GM12864 (cell line): ENCODE data around the gene LIPT2.

ENCODE experiments used
- DNase-seq: peaks from one replicate; pipeline ENCODE4 v3.0.0-alpha.2; 2011; ENCODE audit warnings: low read depth
- H3K4me3 ChIP-seq: 2 replicates; pipeline ENCODE4 v1.5.1; 2011; ENCODE audit warnings: mild to moderate bottlenecking, low read depth, low read length, control low read depth
- TF ChIP-seq, protein P1 (sequence below): IDR thresholded peaks from 2 replicates; pipeline ENCODE4 v1.5.1; 2011; ENCODE audit warnings: low read depth, mild to moderate bottlenecking, moderate library complexity, low read length, control low read depth, inconsistent platforms; ENCODE audit errors: missing control alignments

LIPT2 gene

DNA sequence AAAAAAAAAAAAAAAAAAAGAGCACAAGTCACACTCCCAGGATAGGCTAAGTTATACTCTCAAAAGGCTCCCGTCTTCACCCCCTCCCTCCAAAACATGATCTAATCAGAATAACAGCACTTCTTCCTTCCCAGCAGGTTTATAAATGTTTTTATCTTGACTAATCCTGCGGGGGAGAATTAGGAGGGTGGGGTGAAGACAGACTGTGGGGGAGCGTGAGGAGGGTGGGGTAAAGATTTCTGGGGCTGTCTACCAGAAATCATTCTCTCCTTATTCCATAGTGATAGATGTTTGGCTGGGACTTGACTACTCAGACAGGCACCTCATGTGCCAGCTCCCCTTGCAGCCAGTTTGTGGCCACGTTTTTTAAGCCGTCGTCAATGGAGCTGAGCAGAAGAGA lies 43.2 kb downstream of the LIPT2 start:
- no peak for DNase-seq
- no peak overlapping the region for H3K4me3 ChIP-seq
- TF ChIP-seq, protein P1, sequence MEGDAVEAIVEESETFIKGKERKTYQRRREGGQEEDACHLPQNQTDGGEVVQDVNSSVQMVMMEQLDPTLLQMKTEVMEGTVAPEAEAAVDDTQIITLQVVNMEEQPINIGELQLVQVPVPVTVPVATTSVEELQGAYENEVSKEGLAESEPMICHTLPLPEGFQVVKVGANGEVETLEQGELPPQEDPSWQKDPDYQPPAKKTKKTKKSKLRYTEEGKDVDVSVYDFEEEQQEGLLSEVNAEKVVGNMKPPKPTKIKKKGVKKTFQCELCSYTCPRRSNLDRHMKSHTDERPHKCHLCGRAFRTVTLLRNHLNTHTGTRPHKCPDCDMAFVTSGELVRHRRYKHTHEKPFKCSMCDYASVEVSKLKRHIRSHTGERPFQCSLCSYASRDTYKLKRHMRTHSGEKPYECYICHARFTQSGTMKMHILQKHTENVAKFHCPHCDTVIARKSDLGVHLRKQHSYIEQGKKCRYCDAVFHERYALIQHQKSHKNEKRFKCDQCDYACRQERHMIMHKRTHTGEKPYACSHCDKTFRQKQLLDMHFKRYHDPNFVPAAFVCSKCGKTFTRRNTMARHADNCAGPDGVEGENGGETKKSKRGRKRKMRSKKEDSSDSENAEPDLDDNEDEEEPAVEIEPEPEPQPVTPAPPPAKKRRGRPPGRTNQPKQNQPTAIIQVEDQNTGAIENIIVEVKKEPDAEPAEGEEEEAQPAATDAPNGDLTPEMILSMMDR = no peak

DNA sequence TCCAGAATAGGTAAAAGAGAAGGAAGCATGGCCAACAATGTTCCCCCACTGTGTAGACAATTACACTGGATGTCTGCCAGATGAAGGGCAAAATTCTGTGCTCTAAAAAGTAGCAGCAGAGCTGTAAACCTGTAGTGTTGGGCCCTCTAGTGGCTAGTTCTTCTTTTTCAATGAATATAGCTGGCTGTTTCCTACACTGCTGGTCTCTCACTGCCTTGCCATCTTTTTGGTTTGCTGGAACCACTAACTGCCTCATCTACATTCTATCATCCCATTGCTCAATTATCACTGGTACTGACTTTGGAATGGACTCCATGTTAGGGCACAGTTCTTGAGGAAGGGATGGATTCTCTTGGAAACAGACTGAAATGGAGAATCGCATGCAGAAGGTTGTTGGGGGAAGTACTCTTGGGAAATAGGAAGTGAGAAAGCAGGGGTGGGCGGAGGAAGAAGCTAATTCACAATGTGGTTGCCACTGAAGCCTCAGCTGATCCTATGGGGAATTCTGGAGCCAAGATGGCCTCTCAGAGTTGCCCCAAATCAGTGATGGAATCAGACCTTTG lies 44.1 kb downstream of the LIPT2 start:
- no peak overlapping the region for H3K4me3 ChIP-seq
- TF ChIP-seq, protein P1 = peak; percentile 84
- peak; percentile 36 for DNase-seq

DNA sequence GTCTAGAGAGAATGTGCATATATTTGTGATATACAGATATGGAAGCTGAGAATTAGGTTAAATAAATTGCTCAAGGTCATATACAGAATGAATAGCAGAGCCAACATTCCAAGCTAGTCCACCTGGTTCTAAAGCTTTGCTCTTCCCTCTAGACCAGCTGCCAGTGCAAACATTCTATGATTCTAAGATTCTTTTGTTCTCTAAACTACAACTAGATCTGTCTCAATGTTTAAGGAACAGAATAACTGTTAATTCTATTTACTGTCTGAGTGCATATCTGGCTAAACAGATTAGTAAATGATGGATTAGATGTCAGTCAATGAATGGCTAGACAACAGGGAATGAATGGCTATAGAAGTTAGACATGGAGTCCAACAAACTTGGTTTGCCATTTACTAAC lies 45.8 kb downstream of the LIPT2 start:
- H3K4me3 ChIP-seq = no peak overlapping the region
- TF ChIP-seq, protein P1 = no peak
- no peak for DNase-seq

DNA sequence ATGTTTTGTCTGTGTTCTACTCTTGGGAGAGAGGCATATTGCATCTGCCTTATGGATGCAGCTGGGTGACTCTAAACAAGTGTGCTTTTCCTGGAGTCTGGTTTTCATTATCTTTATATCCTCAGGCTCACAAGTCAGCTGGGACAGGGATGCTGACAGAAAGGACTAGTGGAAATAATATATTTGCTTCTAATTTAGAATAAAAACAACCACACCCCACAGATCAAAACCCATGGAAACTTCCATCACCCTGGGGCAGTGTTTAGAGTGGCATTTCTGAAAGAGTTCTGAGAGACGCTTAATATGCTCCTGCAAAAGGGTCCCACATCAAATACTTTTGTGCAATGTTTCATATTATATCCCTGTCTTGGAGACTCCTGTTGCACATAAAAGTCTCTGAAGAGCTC lies 47.0 kb downstream of the LIPT2 start:
- TF ChIP-seq, protein P1 = no peak
- no peak overlapping the region for H3K4me3 ChIP-seq
- no peak for DNase-seq

DNA sequence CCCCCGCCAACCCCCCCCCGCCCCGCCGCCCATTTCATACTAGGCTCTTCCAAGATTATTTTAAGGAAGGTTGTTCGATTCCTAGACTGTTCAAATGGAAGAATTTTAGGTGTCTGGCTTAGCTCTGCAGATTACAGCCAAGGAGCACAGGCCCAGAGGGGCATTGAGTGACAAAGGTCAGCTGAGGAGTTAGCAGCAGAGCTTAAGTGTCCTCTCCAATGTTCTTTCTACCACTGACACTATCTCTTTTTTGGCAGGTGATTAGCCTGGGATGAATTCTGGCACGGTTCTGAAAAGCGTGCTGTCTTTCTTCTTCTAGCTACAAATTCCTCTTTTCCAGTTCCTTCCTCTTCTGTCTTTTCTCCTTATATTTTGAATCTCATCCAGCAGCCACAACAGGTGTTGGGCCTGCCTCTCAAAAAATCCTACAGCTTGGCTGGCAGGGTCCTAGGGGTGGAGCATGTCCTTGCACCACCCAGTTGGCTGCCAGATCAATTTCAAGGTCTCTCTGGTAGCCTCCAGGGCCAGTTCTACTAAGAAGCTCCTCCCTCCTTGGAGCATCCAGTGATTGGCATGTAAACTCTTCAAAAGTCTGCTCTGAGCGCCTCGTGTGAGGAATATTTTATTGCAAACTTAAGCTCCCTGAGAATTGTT lies 49.2 kb downstream of the LIPT2 start:
- H3K4me3 ChIP-seq = no peak overlapping the region
- DNase-seq = no peak
- TF ChIP-seq, protein P1 = no peak

DNA sequence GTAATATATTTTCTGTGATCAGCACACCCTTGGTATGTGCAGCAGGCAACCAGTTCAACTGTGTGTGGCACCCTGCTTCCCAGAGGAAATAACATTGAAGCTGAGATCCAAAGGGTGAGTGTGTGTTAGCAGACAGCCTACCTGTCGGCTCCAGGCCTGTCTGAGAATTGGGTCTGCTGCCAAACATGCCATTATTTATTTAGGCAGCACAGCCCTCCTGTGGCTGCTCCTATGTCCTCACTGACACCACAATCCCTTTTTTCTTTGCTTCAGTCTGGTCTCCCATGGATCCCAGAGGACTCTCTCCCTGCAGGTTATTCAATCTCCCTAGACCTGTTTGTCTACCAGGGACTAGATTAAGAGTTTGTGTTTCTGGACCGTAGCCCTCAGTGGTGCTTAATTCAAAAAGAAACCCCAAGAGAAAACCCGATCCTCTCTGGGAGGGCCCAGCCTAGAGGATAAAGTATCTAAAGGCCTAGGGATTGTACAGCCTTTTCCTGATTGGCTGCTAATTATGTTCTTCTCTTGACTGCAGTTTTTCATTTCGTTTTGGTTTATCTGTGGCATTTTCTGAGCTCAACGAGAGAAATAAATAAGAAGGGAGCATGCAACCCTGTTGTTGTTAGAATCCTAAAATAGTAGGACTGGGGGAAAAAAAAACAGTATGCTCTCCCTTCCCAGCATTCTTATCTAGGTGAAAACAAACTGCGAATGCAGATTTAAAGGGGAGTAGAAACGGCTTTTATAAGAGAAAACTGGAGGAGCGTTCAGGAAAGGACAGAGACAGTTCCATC lies 50.3 kb downstream of the LIPT2 start:
- TF ChIP-seq, protein P1 = no peak
- no peak overlapping the region for H3K4me3 ChIP-seq
- DNase-seq = no peak
